HG03280 (cell line): ENCODE measurements around the gene CTDP1.
"Not testable (repeated sequence)": the region's sequence is repeated elsewhere in the genome, so short reads cannot be mapped to it uniquely, and the experiment has no call there.

Experiments
- ATAC-seq: cut with Tn5 transposase; IDR thresholded peaks from one replicate; pipeline ENCODE4 v1.9.1; 2021; ENCODE audit warnings: mild to moderate bottlenecking, moderate library complexity; ENCODE audit not compliant: unreplicated experiment

Gene CTDP1

GRCh38 chr18:79720359-79720733 lies 40.7 kb downstream of the CTDP1 start:
- no peak for ATAC-seq

GRCh38 chr18:79723036-79723435 lies 43.4 kb downstream of the CTDP1 start:
- ATAC-seq: no peak

- ATAC-seq: no peak
Observed at GRCh38 chr18:79723628-79724027, 44.0 kb downstream of the CTDP1 start.

GRCh38 chr18:79724299-79725080 lies 44.9 kb downstream of the CTDP1 start:
- ATAC-seq: no peak

GRCh38 chr18:79725486-79725885 lies 45.9 kb downstream of the CTDP1 start:
- no peak for ATAC-seq

GRCh38 chr18:79726721-79727120 lies 47.1 kb downstream of the CTDP1 start:
- no peak for ATAC-seq

- no peak for ATAC-seq
Observed at GRCh38 chr18:79727211-79727610, 47.6 kb downstream of the CTDP1 start.

- ATAC-seq: no peak
Observed at GRCh38 chr18:79728931-79729586, 49.5 kb downstream of the CTDP1 start.

GRCh38 chr18:79729611-79730010 lies 50.0 kb downstream of the CTDP1 start:
- no peak for ATAC-seq

GRCh38 chr18:79730804-79731203 lies 51.2 kb downstream of the CTDP1 start:
- ATAC-seq: no peak

GRCh38 chr18:79731881-79732720 lies 52.5 kb downstream of the CTDP1 start:
- ATAC-seq: not testable (repeated sequence)

- ATAC-seq: no peak
Observed at GRCh38 chr18:79732721-79733025, 53.1 kb downstream of the CTDP1 start.

GRCh38 chr18:79733135-79733701 lies 53.6 kb downstream of the CTDP1 start:
- no peak for ATAC-seq

- ATAC-seq: no peak
Observed at GRCh38 chr18:79733986-79734770, 54.6 kb downstream of the CTDP1 start.

- ATAC-seq: no peak
Observed at GRCh38 chr18:79735071-79735980, 55.7 kb downstream of the CTDP1 start.

- no peak for ATAC-seq
Observed at GRCh38 chr18:79736230-79736629, 56.6 kb downstream of the CTDP1 start.

GRCh38 chr18:79736846-79737245 lies 57.2 kb downstream of the CTDP1 start:
- no peak for ATAC-seq

- no peak for ATAC-seq
Observed at GRCh38 chr18:79737426-79737825, 57.8 kb downstream of the CTDP1 start.

- ATAC-seq: no peak
Observed at GRCh38 chr18:79738041-79738461, 58.4 kb downstream of the CTDP1 start.
